Renal pelvis (tissue), 4 donors: ENCODE data around the gene CDK13. TPM values are rescaled to one million over a fixed set of nuclear protein-coding genes. Genes with fewer than 3 reads are reported as not detected.

ENCODE experiments used
- DNase-seq: peaks from one replicate; pipeline ENCODE4 v3.0.0-alpha.2; 2013
- polyA plus RNA-seq, 3 donors: library from polyadenylated mRNA; unstranded; fragments of 120-200 nt; gene quantifications; one replicate each; pipeline ENCODE4 v1.2.1, GENCODE V29; 2013; ENCODE audit not compliant: insufficient read length in 3 of 3

The CDK13 gene
- polyA plus RNA-seq, 3 donors, result 51.1 to 76.4 (median 65.6) TPM

DNA sequence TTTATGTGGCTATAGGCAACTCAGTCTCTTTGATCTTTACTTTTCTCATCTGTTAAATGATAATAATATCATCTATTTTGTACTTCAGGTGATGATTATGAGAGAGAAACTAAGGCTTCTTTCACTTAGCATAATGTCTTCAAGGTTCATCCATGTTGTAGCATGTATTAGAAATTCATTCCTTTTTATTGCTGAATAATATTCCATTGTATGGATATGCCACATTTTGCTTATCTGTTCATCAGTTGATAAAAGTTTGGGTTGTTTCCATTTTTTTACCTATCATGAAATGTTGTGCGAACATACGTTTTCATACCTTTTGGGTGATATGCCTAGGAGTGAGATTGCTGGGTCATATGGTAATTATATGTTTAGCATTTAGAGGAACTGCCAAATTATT lies 7.2 kb upstream of the CDK13 start:
- no peak for DNase-seq

DNA sequence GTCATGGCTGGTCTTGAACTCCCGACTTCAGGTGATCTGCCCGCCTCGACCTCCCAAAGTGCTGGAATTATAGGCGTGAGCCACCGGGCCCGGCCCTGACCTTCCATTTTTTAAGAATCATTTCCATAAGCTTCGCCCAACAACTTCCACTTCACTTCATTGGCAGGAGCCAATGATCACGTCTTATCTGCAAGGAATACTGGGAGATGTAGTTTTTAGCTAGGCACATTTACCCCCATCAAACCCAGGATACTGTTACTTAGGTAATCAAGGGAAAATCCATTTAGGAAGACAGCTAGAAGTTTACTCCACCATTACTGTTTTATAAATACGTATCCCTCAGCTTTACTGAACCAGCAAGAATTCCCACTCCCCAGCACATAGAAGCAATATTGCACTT lies 3.4 kb upstream of the CDK13 start:
- no peak for DNase-seq

DNA sequence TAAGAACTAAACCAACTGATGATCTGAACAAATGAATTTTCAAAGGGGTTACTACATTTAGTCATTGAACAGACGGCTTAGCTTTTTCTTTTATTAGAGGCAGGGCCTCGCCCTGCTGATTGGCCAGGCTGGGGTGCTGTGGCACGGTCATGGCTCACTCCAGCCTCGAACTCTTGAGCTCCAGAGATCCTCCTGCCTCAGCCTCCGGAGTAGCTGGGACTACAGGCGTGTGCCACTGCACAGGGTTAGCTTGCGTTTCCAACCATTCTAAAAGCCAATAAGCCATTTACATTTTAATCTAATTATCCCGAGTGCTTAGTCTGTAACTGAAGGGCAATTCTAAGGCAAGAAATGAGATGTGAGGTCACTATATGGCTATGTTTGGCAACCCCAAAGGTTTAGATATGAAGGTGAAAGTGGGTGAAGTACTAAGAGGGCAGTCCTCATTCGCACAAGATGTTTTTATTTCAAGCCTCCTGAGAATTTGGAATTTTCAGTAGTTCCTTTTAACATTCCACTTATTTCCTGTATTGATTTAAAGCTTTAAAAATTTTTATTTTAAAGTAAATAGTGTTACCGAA lies 1.6 kb upstream of the CDK13 start:
- no peak for DNase-seq

DNA sequence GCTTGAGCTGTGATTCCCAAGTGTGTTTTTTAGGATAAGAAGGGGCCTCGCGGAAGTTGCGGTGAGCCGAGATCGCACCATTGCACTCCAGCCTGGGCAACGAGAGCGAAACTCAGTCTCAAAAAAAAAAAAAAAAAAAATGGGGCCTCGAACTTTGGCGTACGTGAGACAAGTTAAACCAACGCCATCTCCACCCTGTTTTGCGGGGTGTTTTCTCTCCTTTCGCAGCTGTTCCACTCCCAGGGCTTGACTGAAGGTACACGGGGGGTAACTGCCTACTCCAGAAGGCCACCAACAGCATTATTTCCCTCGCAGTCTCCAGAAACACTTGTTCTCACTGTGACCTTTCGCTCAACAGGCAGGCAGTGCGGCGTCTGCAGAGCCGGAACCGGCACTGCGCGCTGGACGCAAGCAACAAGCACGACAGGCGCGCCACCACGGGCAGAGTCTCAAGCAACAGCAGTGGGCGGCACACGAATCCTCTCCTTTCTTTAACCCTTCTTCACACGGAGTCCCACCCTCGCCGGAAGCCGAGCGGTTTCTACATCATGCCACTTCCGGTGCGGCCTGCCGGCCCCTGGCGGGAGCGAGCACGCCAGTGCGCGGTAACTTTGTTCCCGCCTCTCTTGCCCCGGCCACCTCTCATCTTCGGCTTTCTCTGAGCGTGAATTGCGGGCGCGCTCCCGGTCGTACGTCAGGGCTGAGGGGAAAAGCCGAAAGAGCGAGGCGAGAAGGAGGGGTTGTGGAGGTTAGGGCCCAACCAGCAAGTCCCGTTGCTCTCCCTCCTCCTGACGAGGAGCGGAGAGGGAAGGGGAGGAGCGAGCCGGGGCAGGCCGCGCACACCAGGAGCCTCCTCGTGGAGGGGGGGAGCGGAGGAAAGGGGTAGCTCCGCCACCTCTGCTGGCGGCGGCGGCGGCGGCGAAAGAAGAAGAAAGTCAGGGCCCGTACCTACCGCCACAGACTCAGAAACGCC lies 814 bp upstream of the CDK13 start:
- peak; percentile 99 for DNase-seq

DNA sequence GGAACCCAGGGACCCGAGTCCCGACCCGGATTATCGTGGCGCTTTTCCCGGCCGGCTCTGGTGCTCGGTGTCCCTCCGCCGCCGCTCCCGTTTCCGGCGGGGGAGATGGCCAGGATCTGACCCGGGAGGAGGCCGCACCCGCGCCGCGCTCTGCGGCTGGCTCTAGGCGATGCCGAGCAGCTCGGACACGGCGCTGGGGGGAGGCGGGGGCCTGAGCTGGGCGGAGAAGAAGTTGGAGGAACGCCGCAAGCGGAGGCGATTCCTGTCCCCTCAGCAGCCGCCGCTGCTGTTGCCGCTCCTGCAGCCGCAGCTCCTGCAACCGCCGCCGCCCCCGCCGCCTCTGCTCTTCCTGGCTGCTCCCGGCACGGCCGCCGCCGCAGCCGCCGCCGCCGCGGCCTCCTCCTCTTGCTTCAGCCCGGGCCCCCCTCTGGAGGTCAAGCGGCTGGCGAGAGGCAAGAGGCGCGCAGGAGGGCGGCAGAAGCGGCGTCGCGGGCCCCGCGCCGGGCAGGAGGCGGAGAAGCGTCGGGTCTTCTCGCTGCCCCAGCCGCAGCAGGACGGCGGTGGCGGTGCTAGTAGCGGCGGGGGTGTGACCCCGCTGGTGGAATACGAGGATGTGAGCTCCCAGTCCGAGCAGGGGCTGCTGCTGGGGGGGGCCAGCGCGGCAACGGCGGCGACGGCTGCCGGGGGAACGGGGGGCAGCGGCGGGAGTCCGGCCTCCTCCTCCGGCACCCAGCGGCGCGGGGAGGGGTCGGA lies 593 bp downstream of the CDK13 start:
- DNase-seq, result no peak

DNA sequence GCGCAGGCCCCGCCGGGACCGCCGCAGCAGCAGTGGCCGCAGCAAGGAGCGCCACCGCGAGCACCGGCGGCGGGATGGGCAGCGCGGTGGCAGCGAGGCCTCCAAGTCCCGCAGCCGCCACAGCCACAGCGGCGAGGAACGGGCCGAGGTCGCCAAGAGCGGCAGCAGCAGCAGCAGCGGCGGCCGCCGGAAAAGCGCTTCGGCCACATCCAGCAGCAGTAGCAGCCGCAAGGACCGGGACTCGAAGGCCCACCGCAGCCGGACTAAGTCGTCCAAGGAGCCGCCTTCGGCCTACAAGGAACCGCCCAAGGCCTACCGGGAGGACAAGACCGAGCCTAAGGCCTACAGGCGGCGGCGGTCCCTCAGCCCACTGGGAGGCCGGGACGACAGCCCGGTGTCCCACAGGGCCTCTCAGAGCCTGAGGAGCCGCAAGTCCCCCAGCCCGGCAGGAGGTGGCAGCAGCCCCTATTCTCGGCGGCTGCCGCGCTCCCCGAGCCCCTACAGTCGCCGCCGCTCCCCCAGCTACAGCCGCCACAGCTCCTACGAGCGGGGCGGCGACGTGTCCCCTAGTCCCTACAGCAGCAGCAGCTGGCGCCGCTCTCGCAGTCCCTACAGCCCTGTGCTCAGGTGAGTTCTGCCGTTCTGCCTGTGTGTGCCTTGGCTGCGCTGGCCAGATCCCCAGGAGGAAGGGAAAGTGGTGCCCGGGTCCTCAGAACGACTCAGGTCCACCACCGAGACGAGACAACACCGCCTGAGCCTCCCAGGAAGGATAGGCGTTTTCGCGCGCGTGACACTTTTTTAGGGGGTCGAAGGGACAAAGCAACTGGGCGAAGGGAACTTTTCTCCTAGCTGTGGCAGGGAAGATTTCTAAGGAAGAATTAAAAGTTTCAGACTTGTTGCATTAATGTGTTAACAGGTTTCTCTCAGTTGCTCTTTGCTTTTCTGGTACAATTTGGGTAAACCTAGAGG lies 1.5 kb downstream of the CDK13 start:
- peak; percentile 66 for DNase-seq

DNA sequence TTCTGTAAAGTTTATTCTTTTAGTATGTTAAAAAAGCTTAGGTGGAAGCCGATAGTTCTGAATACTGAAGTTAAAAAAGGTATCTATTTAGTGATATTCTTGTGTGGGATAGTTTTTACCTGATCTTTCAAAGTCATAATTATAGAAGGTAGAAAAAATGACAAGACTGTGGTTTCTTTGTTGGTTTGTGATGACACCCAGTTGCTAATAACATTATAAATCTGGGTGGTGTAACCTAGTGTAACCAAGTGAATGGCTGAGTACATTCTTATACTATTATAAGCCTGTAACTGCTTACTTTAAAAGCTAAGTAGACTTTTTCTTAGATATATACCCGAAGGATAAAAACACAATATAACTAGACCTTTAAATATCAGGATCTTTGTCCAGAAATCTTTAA lies 2.3 kb downstream of the CDK13 start:
- no peak for DNase-seq

DNA sequence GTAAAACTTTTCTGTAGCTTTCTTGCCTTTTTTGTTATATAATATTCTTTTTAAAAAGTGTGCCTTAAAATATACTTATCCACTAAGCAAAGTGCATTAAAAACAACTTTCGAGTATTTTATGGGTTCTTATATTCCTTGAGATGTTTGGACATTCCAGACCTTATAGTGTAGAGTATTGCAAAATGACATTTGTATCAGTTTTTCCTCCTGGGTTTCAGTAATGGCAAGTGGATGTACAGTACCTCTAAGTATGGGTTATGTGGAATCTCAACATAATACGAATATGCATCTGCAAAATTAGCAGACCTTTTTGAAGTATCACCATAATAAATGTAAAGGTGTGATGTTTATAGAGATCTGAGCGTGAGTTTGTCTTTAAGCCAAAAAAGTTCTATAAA lies 2.7 kb downstream of the CDK13 start:
- no peak for DNase-seq

DNA sequence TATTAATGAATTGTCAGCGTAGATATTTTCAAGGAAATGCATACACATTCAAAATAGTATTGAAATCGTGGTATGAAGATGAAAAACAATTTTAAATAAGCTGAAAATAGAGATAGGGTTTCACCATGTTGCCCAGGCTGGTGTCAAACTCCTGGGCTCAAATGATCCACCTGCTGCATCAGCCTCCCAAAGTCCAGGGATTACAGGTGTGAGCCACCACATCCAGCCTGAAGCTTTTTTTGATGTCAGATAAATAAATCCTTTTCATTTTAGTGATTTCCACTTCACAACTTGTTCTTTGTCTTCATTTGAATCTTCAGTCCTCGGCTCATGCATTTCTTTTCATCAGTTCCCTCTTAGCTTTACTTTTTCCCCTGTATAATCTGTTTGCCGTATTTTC lies 4.6 kb downstream of the CDK13 start:
- no peak for DNase-seq

DNA sequence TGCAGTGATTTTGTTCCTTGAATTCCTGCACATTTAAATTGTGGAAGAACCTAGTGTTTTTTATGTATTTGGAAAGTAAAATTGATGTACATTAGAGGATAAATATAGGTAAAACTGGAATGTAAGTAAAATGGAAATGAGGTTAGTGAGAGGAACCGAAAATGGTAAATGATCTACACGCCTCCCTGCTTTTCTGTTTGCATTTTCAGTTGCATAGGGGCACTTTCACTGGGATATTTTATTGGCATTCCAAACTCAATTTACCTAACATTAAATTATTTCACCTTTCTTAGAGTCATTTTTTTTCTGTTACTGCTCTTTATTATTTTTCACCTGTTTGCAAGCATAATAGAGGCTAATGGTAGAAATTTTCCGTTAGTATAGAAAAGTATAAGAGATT lies 8.0 kb downstream of the CDK13 start:
- no peak for DNase-seq

DNA sequence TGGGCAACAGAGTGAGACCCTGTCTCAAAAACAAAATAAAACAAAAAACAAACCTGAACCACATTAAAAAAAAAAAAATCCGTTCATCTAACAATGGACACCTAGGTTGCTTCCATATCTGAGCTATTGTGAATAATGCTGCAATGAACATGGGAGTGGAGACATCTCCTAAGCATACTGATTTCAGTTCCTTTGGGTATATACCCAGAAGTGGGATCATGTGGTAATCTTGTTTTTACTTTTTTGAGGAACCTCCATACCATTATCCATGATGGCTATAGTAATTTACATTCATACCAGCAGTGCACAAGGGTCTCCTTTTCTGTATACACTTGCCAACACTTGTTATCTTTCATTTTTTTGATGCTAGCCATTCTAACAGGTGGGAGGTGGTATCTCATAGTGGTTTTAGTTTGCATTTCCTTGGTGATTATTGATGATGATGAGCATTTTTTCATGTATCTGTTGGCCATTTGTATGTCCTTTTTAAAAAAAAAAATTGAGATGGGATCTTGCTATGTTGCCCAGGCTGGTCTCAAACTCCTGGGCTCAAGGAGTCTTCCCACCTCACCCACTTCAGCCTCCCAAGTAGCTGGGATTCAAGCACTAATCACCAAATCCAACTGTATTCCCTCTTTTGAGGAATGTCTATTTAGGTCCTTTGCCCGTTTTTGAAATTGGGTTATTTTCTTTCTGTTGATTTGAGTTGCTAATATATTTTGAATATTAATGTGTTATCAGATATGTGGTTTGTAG lies 17.5 kb downstream of the CDK13 start:
- DNase-seq, result no peak

DNA sequence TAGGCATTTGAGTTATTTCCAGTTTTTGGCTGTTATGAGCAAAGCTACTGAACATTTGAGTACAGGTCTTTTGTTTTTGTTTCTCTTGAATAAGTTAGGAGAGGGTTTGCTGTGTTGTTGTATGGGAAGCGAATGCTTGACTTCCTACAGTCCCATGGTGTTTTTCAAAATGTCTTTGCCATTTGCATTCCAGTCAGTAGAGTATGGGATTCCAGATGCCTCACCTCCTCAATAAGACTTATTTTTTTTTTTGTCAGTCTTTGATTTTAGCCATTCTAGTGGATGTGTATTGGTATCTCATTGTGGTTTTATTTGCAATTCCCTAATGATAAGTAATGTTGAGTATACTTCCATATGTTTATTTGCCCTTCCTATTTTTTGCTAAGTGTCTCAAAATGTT lies 19.4 kb downstream of the CDK13 start:
- DNase-seq, result no peak

DNA sequence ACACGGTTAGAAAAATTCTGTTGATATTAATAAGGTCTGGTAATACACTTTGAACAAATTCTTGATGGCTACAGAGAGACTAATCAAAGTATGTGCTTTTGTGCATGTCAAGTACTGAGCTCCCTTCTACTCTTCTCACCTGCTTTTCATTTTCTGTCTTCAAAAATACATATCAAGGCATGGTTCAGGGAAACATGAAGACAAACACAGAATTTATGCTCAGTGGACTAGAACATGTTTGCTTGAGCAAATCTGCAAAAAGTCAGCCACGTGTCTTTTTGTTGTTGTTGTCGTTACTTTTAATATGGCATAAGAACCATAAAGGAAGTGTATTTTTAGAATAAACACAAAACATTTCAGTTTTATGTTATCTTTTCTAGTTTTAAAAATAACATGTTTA lies 21.9 kb downstream of the CDK13 start:
- no peak for DNase-seq

DNA sequence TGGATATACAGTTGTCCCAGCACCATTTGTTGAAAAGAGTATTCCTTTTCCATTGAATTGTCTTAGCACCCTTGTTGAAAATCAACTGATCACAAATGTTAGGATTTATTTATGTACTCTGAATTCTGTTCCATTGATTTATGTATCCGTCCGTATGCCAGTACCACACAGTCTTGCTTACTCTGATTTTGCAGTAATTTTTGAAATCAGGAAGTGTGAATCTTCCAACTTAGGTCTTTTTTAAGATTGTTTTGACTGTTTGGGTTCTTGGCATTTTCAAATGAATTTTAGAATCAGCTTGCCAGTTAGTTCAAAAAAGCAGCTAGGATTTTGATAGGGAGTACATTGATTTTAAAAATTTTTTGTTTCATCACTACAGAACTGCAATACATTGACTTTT lies 23.7 kb downstream of the CDK13 start:
- DNase-seq, result no peak

DNA sequence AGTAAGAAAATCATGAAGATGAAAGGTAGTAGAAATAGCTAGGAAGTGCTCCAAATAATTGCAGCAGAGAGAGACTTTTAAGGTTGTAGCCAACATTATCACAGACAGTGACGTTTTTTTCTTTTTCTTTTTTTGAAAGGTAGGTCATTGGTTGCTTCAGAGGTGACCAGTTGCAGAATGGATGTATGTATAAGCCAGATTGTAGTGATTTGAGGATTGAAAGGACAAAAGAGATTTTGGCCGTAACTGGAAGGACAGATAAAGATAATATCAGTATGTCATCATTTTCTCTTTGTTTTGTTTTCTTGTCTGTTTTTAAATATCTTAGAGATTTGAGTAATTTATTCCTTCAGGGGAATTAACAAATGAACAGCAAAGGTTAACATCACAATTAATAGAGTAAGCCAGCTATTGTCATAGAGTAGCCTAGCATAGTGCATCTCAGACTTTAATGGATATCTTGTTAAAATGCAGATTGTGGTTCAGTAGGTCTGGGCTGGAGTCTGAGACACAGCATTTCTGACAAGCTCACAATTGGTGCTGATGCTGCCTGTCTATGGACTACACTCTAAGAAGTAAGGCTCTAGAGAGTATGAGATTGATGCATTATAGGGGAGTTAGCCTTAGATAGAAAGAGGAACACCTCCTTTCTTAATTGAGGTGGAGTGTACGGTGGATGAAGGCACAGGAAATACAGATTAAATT lies 28.3 kb downstream of the CDK13 start:
- no peak for DNase-seq

DNA sequence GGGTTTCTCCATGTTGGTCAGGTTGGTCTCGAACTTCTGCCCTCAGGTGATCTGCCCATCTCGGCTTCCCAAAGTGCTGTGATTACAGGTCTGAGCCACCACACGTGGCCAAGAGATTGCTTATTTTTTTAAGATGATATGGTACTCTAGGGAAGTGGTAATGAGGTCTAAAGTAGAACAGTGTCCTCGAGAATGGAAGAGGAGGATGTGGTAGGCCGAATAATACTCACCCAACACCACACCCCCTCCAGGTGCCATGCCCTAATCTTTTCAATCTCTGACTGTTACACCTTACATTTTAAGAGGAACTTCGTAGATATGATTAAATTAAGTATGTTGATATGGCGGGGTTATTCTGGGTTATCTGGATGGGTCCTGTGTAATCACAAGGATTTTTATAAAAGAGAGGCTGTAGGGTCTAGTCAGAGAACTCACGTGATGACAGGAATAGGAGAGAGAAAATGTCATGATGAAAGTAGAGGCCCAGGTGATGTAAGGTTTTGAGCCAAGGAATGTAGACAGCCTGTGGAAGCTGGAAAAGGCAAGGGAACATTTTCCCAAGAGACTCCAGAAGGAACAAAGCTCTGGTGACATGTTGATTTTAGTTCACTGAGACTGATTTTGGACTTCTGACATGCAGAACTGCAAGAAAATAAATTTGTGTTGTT lies 29.5 kb downstream of the CDK13 start:
- no peak for DNase-seq

DNA sequence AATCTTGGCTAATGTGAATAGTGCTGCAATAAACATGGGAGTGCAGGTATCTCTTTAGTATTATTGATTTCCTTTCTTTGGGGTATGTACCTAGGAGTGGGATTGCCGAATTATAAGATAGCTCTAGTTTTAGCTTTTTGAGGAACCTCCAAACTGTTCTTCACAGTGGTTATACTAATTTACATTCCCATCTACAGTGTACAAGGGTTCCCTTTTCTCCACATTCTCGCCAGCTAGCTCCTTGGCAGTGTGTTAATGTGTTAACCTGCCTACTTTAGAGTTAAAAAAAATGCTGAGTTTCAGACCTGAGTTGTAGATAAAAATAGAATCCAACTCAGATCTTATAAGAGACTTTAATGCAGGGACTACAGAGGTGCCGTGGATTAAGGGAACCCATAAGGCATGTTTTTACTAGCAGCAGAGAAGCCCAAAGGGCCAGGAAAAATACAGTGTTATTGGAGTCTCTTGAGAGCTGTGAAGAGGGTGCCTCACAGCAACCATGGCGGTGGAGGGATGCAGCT lies 35.4 kb downstream of the CDK13 start:
- no peak for DNase-seq

DNA sequence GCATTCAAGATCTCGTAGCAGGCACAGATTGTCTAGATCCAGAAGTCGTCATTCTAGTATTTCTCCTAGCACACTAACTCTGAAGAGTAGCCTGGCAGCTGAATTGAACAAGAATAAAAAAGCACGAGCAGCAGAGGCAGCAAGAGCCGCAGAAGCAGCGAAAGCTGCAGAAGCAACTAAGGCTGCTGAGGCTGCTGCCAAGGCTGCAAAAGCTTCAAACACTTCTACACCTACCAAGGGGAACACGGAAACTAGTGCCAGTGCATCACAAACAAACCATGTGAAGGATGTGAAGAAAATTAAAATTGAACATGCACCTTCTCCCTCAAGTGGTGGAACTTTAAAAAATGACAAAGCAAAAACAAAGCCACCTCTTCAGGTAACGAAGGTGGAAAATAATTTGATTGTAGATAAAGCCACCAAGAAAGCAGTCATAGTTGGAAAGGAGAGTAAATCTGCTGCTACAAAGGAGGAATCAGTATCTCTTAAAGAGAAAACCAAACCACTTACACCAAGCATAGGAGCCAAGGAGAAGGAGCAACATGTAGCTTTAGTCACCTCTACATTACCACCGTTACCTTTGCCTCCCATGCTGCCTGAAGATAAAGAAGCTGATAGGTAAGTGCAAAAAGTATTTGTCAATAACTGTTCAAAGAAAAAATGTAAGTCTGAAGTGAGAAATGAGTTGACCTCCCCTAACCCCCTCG lies 37.7 kb downstream of the CDK13 start:
- no peak for DNase-seq
